SK-N-DZ (cell line): ENCODE results near the gene RBM15. TPM values are rescaled to one million over a fixed set of nuclear protein-coding genes. Genes with fewer than 3 reads are reported as not detected.

Experiments used
- DNase-seq: peaks from one replicate; pipeline ENCODE4 v3.0.0-alpha.2; 2015; ENCODE audit warnings: low spot score
- polyA plus RNA-seq, 2 experiments: library from polyadenylated mRNA; depleted of rRNA; stranded (reverse); fragments of >200 nt; gene quantifications; 2 replicates each; pipeline ENCODE4 v1.2.3, GENCODE V29; 2014

RBM15 gene, protein sequence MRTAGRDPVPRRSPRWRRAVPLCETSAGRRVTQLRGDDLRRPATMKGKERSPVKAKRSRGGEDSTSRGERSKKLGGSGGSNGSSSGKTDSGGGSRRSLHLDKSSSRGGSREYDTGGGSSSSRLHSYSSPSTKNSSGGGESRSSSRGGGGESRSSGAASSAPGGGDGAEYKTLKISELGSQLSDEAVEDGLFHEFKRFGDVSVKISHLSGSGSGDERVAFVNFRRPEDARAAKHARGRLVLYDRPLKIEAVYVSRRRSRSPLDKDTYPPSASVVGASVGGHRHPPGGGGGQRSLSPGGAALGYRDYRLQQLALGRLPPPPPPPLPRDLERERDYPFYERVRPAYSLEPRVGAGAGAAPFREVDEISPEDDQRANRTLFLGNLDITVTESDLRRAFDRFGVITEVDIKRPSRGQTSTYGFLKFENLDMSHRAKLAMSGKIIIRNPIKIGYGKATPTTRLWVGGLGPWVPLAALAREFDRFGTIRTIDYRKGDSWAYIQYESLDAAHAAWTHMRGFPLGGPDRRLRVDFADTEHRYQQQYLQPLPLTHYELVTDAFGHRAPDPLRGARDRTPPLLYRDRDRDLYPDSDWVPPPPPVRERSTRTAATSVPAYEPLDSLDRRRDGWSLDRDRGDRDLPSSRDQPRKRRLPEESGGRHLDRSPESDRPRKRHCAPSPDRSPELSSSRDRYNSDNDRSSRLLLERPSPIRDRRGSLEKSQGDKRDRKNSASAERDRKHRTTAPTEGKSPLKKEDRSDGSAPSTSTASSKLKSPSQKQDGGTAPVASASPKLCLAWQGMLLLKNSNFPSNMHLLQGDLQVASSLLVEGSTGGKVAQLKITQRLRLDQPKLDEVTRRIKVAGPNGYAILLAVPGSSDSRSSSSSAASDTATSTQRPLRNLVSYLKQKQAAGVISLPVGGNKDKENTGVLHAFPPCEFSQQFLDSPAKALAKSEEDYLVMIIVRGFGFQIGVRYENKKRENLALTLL
- 12.3 and 18.1 TPM in 2 replicates for polyA plus RNA-seq (2014; cell fraction: cytosol; rRNA removed)
- polyA plus RNA-seq (2014; cell fraction: nucleus; rRNA removed): 14.0 and 14.1 TPM in 2 replicates

DNA sequence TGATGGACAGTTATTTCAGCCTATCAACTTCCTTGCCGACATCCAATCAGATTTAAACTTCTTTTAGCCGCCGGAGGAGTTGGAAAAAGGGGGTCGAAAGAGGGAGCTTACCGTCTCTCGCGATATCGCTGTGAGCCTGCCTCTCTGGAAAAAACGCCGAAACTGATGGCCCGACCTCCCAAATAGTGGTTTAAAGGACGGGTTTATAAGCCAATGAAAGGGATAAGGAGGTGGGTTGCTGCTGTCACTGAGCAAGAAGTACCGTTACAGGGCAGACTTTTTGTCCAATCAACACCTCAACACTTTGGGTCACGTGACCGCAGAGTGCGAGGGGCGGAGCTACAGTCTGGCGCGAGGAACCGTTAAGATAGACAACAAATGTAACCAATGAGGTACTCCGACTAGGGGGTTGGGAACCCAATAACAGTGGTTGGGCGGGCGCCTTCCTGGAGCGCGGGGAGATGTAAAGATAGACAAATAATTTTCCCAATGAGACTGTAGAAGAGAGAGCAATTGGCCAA lies at the start of gene RBM15:
TSS of gene RBM15 (plus strand) at position 492 of the 521 bp plus-strand sequence. CDS start at position 521, 29 bp downstream.
- peak; percentile 100 for DNase-seq

DNA sequence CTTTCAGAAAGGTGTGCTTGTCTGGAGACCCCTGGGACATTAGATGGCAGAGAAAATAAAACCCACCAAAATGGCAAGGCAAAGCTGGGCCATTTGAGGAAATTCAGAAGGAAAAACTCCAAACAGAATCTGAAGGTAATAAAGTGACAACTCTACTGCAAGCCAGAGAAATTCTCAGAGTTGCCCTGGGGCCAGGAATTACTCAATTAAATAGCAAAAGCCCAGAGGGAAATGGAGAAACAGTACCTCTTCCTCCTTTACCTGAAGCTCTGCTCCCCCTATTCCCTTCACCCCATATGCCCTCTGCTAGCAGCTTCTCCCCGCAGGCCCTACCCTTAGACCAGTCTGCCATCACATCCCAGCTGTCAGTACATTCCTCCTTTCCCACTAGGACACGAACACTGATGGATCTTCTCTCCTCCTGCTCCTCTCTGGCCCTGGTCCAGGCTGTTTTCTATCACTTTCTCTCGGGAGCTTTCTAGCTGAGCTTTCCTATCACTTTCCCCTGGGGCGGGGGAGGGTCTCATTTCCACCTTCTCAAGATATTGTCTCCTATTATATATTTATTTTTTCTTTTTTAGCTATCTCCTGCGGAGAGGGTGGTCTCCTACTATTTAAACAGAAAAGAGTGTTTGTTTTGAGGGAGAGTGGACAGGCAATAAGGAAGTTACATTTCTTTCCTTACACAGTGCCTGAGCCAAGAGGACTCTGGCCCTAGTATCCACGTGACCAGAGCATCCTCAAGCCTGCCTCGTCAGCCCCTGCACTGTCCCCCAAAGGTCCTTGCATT lies 47.7 kb upstream of the RBM15 start:
- no peak for DNase-seq

DNA sequence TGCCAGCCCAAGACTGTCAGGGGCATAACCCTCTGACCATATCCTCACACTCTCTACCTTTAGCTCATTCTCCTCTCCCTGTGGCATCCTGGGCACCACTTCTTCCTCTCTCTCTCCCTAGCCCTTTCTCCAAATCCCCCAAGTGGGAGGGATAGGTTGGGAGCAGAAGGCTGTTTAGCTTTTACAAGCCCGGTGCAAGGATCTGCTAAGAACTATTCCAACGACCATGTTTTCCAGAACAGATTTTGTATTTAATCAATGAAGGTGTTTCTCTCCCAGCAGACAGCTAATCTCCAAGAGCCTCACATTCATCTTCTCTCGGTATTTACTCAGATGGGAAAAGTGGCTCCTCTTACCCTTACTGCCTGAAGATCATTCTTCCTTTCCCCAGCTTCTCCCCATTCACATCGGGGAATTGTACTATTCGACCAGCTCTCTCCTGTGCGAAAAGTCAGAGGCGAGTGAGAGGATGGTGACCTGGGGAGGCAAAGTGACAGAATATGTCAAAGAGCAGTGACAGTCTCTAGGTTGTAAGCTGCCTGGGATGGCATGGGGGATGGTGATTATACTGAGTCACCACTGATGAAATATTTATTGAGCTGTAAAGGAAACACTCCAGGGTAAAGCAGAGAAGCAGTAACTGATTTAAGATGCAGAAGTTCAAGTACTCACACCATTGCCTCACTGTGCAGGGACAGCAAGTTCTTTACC lies 47.0 kb upstream of the RBM15 start:
- DNase-seq: no peak

DNA sequence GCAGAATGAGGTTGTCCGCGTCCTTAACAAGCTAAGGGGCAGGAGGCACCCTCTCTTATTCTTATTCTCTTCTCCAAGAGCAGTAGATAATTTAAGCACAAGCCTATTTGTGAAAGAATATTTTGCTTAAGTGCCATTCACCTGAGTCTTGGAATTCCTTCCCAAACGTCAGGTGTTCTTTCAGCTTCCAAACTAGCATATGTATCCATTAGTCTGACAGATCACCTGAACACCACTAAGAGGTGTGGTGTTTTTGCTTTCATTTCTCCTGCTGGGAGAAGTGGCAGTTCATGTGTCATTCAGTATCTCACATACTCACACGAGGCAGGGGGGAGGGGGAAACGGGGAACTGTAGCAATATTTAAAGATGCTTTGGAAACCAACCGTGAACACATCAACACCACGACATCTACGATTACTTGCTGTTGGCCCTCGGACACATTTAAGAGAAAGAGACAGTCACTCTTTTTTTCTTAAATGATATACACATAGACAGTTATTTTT lies 45.5 kb upstream of the RBM15 start:
- DNase-seq: no peak

DNA sequence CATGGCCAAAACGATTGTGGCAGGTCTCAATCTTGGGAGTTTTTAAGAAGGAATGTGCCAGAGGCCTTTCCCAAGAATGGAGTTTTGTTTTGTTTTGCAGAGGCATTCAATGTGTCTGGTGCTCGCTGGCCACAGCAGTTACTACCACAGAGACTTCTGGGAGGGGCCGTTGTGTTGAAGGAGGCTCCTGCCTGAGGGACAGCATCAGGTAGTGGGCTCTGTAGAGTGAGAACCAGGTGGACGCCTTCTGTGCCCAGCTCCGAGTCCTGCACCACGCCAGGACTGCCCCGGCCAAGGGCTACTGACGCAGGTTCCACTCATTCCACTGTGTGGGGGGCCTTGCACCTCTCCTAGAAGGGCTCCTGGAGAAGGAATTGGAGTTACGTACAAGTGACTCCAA lies 44.9 kb upstream of the RBM15 start:
- DNase-seq: no peak

DNA sequence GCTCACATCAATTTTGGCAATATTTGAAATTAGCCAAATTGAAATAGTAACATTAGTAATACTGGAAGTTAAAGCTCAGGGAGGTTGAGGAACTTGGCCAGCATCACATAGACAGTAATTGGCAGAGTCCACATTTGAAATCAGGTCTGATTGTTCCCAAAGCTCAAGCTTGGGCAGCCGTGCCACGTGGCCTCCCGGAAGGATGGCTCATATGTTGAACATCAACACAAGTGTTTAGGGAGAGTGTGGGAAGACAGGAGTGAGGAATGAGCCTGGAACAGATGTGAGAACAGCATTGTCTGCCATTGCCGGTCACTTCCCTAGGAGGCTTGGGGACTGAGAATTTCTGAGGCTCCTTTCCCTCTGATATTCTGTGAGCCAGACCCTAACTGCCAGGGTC lies 40.2 kb upstream of the RBM15 start:
- DNase-seq: no peak

DNA sequence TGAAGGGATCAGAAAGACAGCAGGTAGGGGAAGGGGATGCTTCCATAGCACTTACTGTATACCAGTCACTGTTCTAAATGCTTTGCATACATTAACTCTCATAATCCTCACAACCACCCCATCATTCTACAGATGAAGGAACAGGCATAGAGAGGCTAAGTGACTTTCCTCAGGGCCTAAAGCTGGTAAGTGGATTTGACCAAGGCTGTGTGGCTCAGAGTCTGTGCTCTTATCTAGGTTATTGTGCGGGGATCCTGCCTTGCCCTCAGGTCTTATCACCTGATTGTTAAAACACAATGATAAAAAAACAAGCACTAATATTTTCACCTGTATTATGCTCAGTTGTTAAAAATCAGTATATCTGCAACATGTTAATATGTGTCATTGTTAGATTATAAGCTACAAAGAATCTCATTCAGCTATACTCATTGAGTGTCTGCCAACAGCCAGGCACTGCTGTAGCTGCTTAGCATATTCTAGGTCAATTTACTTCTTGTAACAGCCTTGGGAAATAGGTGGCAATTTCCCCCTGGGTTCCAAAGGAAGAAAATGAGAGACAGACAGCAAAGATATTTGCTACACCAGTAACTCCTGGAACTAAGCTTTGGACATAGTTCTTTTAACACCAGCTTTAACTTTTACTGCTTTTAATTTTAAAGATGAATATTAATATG lies 38.6 kb upstream of the RBM15 start:
- no peak for DNase-seq

DNA sequence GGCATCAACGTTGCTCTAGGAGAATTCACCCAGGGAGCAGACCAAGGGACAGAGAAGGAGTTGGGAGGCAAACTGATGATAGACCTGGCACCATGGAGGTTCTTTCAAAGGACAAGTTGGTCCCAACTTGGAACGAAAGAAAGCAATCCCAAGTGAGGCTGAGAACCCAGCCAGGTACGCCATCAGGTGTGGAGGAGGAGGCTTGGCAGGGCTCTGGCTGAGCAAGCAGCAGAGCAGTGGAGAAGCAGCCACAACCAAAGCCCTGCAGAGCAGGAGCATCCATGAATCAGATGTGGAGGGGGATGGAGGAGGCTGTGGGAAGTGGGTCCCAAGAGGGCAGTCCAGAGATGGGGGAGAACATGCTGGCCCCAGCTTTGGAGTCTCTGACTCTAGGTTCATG lies 36.3 kb upstream of the RBM15 start:
- no peak for DNase-seq

DNA sequence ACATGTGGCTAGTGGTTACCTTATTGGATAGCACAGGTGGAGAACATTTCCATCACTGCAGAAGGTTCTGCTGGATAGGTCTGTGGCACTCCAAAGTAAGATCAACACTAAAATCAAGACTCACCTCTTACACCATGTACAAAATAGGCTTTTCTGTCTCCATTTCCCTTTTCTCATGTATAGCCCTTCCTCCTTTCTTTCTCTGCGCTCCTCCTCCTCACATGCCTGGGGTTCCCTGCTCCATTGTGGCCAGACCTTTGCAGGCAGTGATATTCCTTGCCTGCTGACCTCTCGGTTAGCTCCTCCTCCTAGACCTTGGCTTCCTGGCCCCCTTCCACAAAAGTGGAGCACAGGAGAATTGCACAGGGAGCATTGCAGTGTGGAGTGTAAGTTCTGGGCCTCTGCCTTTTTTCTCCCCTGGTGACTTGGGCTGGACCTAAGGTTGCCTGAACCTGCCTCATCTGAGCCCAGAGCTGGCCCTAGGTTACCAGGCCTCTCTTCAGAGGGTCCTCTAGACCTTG lies 33.2 kb upstream of the RBM15 start:
- no peak for DNase-seq

DNA sequence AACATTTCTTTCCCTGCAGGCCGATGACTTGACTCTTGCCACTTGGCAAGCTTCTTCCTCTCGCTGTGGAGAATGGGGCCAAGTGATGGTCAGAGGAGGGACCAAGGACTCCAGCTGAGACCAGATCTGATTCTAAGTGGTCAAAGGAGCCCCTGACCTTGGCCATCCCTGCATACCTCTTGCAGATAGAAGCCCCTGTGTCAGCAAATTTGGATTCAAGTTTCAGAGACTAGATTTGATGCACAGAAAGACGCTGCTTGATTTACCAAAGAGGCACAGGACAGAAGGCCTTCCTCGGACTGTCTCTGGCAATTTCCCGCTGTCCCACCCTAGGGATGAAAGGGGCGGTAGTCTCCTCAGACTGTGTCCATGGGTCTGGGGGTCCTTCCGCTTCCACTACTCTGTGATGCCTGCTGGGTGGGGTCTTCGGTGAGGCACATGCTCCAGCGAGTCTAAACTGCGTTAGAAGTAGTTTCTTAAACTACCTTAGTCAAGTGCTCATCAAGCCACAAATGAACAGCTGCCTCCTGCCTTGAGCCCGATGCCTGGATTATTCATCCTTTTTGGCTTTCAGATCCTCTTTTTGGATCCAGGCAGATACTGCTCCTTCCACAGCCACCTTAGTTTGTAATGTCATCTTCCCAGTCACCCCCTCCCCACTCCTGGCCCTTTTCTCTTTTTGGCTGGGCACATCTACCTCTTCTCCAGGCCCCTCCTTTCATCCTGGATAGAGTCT lies 31.8 kb upstream of the RBM15 start:
- no peak for DNase-seq

DNA sequence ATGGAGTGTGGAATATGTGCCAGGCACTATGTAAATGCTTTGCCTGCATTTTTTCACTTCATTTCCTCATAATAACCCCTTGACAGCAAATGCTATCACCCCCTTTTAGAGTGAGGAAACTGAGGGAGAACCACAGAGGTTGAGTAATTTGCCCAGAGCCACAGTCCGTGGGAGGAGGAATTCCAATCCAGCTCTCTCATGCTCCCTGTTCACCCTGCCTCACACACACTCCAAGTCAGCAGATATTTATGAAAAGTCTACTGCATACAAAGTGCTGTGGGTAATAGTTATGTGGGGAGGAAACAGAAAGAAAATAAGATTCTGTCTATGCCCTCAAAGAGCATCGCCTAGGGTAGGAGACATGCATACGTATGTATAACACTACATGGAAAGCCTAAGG lies 30.9 kb upstream of the RBM15 start:
- DNase-seq: no peak

DNA sequence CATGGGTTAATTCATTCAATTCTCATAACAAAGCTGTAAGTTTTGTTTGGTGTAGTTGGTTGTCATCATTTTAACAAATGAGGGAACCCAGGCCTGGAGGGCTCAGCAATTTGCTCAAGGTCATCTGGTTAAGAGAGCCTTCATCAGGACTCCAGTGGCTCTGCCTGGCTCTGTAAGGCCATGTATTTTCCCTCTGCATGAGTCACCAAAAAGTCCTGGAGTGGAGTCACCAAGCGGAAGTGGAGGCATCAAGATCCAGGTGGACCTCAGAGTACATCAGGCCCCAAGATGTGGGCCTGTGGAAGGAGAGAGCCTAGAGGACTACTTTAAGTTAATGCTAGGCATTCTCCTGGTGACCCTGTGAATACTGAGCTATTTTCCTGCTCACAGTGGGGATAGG lies 30.0 kb upstream of the RBM15 start:
- DNase-seq: peak; percentile 22

DNA sequence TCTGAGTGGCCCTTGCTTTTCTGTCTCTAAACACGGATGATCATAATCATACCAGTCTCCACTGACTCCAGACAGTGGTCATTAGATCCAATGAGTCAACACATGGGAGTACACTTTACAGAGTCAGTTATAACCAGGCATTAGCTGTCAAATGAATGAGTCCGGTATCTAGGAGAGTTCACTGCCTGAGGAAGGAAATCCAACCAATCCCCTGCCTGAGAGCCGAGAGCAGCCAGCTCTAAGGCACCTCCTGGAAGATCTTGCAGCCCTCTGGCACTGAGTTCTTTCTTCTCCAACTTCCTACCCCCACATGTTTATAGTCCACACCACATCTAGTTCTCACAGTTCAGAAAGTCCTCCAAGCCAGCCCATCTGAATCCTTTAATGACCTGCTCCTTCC lies 29.4 kb upstream of the RBM15 start:
- DNase-seq: no peak

DNA sequence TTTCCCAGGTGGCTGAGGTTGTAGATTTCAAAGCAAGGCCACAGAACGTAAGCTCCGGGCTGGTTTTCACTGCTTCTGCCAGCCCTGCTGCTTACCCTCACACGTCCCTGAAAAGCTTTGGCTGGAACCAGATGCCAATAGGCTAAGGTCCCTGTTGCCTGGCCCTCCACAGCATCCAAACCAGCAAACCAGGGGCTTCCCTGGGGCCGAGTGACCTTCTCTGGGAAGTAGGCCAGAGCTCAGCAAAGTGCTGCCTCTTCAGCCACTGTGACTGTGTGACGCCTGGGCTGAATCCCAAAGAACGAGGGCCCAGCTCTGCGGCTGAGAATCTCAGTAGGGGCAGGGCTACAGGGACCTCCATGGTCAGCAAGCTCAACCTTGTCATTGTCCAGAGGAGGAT lies 28.9 kb upstream of the RBM15 start:
- DNase-seq: no peak

DNA sequence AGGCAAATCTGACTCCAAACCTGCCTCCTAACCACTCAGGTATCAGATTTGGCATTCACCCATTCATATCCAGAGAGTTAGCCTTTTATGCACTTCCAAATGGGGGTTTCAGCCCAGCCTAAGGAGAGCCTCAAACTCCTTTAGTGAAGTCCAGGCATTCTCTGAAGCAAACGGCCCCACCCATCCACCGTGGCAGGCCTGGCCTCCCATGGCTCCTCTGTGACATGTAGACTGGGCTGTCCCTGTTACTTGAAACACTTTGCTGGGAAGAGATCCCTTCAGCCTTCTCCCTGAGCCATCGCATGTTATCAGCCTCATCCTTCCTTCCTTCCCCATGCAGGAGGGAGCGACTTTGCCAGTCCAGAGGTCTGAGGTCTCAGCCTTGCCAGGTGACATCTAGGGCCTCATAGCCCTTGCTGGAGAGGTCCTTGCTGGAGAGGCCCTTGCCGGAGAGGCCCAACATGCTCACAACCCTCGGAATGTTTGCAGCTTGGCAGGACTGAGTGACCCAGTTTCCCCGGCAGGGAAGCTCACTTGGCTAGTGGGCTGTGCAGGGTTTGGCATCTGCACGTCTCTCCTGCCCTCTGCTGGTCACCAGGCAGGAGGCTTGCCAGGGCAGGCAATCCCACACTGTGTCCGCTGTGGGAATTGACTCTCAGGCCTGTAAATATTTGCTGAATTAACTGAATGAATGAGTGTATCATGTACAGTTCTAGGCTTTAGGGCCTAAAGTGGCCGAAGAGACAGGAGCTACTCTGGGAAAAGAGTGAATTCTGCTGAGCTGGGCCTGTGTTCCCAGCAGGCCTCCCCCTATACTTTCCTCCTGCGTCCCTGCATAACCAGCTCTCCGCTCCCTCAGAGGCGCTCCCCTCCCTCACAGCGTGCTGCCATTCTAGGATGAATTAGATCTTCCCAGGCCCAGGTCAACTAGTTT lies 26.7 kb upstream of the RBM15 start:
- DNase-seq: peak; percentile 66

DNA sequence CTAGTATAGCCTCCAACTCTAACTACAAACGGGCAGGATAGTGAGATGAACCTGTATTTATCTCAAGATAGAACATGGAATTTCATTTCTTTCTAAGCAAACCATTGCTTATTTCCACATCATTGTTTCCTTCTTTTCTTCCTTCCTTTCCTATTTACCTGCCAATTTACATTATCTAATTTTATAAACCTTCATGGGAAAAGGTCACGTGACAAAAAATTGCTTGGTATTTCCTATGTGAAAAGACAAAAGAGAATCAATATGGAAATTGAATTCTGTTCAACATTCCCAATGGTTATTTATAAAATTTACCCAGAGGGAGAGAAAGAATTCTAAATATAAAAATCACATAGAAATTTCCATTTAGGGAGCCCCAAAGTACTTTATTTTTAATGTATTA lies 22.4 kb upstream of the RBM15 start:
- DNase-seq: no peak

DNA sequence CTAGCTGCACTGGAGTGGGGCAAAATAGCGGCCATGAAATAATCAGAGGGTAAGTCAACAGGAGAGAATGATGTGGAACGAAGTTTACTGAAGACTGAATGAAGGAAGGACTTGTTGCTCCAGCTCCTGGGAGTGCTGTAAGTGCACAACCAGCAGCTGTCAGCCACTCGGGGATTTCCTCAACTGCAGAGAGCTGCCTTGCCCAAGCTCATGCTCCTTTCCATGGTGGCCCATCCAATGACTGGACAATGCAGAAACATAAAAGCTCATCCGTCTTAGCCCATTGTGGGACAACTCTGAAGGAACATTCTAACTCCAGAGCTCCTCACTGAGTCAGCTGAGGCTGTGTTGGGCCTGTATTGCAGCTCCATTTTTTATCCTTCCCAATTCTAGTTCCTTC lies 21.1 kb upstream of the RBM15 start:
- no peak for DNase-seq
